ENCODE data around the gene CAVIN3.
"Not testable (repeated sequence)": the region's sequence is repeated elsewhere in the genome, so short reads cannot be mapped to it uniquely, and the experiment has no call there.

The CAVIN3 gene

GRCh38 chr11:6323291-6323905 is 3.1 kb upstream of the CAVIN3 start:
- DNase-seq: no peak

- no peak for DNase-seq
These were observed 1.7 kb upstream of the CAVIN3 start for GRCh38 chr11:6321961-6322362.

- DNase-seq: no peak
These were observed 1.1 kb upstream of the CAVIN3 start for GRCh38 chr11:6321356-6321755.

GRCh38 chr11:6319704-6320410 is 444 bp downstream of the CAVIN3 start:
- DNase-seq: peak; percentile 45

- DNase-seq: peak; percentile 8
These were observed 1.1 kb downstream of the CAVIN3 start for GRCh38 chr11:6319001-6319703.

- DNase-seq: no peak
These were observed 2.1 kb downstream of the CAVIN3 start for GRCh38 chr11:6318204-6318603.

- peak; percentile 87 for DNase-seq
These were observed 4.4 kb downstream of the CAVIN3 start for GRCh38 chr11:6315811-6316425.

GRCh38 chr11:6312106-6312505 is 8.2 kb downstream of the CAVIN3 start:
- DNase-seq: peak; percentile 24

GRCh38 chr11:6307876-6308275 is 12.4 kb downstream of the CAVIN3 start:
- DNase-seq: no peak

GRCh38 chr11:6305297-6305696 is 15.0 kb downstream of the CAVIN3 start:
- DNase-seq: no peak

- DNase-seq: no peak
These were observed 16.6 kb downstream of the CAVIN3 start for GRCh38 chr11:6303661-6304060.

- no peak for DNase-seq
These were observed 19.2 kb downstream of the CAVIN3 start for GRCh38 chr11:6301096-6301495.

- no peak for DNase-seq
These were observed 20.0 kb downstream of the CAVIN3 start for GRCh38 chr11:6300325-6300724.

- DNase-seq: peak; percentile 65
These were observed 21.7 kb downstream of the CAVIN3 start for GRCh38 chr11:6298605-6299004.

GRCh38 chr11:6297831-6298230 is 22.5 kb downstream of the CAVIN3 start:
- peak; percentile 37 for DNase-seq

- no peak for DNase-seq
These were observed 35.3 kb downstream of the CAVIN3 start for GRCh38 chr11:6285019-6285418.

GRCh38 chr11:6284250-6284649 is 36.1 kb downstream of the CAVIN3 start:
- no peak for DNase-seq

GRCh38 chr11:6283453-6284023 is 36.8 kb downstream of the CAVIN3 start:
- no peak for DNase-seq

GRCh38 chr11:6280809-6281208 is 39.5 kb downstream of the CAVIN3 start:
- not testable (repeated sequence) for DNase-seq

- DNase-seq: no peak
These were observed 47.1 kb downstream of the CAVIN3 start for GRCh38 chr11:6273188-6273587.

GRCh38 chr11:6271598-6271997 is 48.7 kb downstream of the CAVIN3 start:
- DNase-seq: no peak

GRCh38 chr11:6270584-6271246 is 49.6 kb downstream of the CAVIN3 start:
- DNase-seq: peak; percentile 21

GRCh38 chr11:6269994-6270393 is 50.3 kb downstream of the CAVIN3 start:
- DNase-seq: no peak

Data from hematopoietic multipotent progenitor cell treated with erythropoietin and hydrocortisone succinate and interleukin-3 and kit ligand, for 4 days (in vitro differentiated cells).